HG03457 (cell line): Measurements from ENCODE around the gene SEC61A2.
A peak's percentile ranks its signal among the peaks of the same experiment; 100 is the strongest.
"Not testable (repeated sequence)": the region's sequence is repeated elsewhere in the genome, so short reads cannot be mapped to it uniquely, and the experiment has no call there.

Experiments
- ATAC-seq: cut with Tn5 transposase; IDR thresholded peaks from one replicate; pipeline ENCODE4 v1.9.1; 2021; ENCODE audit warnings: moderate number of reproducible peaks; ENCODE audit not compliant: unreplicated experiment

The SEC61A2 gene

GRCh38 chr10:12158111-12158510 lies 28.6 kb downstream of the SEC61A2 start:
- no peak for ATAC-seq

GRCh38 chr10:12160664-12161063 lies 31.2 kb downstream of the SEC61A2 start:
- ATAC-seq, result no peak

- ATAC-seq, result no peak
These were observed 33.5 kb downstream of the SEC61A2 start for GRCh38 chr10:12162927-12163326.

GRCh38 chr10:12164085-12164484 lies 34.6 kb downstream of the SEC61A2 start:
- ATAC-seq, result no peak

- ATAC-seq, result no peak
These were observed 35.6 kb downstream of the SEC61A2 start for GRCh38 chr10:12165036-12165435.

GRCh38 chr10:12165999-12166775 lies 36.7 kb downstream of the SEC61A2 start:
- ATAC-seq, result no peak

- not testable (repeated sequence) for ATAC-seq
These were observed 42.0 kb downstream of the SEC61A2 start for GRCh38 chr10:12171512-12171911.

DNA sequence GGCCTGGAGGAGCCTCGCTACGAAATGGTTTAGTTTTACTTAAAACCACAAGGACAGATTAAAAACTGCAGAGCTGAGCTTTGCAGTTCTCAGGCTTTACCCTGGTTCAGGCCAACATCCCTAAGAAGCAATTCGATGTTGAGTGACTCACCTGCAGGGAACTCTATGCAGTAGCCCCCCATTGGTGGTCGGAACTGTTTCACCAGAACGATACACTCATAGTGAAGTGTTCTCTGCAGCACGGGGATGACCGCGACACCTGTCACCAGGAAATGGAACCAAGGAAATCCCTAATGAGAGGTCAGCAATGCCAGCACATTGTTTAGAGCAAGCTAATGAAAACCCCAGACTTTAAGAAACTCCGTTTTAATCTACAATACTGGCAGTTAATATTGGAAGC lies 48.2 kb downstream of the SEC61A2 start:
- ATAC-seq, result no peak

DNA sequence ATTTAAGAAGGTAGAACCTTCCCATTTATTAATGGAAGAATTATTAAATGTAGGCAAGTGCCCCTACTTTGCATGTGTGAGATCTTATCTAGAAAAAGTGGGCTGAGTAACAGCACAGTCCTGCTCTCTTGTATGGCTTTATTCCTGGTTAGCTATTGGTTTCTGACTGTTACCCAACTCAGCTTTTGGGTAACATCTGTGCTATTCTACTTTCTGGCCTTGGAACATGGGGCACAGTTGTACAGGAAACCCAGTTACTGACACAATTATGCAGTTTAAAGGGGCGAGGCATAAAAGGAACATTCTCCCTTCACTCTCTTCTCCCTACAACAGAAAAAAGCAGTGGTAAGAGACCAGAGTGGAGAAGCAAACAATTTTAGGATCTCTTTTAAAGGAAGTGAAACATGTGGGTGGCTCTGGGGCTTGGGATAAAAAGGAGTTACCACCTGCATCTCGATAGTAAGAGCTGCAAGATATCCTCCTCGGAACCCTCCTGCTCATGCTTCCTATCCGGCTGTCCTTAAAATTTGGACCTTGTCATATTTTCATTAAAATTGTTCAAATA lies 50.2 kb downstream of the SEC61A2 start:
- no peak for ATAC-seq

DNA sequence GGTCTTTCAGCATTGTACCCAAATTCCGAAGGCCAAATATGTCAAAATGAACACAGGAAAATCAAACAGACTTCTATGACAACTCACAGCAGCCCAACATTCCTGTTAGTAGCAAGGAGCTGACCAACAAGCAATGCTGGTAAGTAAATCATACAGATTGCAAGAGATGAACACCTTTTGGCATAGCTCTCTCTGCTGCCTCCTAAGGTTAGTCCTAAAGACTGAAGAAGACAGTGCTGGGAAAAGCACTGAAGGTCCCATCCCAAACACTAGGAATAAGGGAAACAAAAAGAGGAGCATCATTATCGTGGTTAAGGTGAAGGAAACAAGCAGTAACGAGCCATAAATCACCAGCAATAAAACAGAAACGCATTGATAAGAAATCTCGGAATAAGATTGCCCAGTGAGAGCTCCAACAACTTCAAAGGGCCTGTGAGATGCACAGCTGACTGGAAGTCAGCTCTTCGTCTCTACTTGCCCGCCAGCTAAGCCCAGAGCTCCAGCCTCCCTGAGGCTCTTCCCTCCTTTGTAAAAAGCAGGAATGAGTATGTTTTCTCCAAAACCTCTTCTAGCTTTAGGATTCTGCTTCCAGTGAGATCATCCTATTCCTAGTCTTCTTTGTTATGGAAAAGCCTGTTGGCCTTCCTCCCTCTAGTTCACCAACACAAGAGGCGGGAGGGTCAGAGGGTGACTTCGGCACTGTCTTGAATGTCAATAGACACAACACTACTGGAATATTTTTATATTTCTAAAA lies 50.9 kb downstream of the SEC61A2 start:
- ATAC-seq, result no peak

DNA sequence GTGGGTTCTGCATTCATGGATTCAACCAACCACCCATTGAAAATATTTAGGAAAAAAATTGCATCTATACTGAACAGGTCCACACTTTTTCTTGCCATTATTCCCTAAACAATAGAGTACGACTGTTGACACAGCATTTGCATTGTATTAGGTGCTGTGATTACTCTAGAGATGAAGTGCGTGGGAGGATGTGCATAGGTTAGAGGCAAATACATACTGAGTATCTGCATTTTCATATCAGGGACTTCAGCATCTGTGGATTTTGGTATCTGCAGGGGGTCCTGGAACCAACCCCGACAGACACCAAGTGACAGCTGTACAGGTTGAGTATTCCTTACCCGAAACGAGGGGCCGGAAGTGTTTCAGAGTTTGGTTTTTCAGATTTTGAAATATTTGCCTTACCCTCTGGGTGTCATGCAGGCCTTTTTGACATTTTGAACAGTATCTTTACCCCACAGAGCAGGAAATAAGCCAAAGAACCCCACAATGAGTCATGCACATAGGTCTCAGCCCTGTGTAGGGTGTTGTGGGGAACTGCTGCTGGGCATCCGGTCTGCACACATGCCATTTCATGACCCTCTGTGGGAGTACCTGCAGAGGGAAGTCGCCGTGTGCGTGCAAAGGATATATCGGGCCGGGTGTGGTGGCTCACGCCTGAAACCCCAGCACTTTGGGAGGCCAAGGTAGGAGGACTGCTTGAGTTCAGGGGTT lies 51.7 kb downstream of the SEC61A2 start:
- ATAC-seq, result no peak

- ATAC-seq, result no peak
These were observed 54.7 kb downstream of the SEC61A2 start for GRCh38 chr10:12184165-12184564.

- ATAC-seq, result no peak
These were observed 56.8 kb downstream of the SEC61A2 start for GRCh38 chr10:12186323-12186722.

DNA sequence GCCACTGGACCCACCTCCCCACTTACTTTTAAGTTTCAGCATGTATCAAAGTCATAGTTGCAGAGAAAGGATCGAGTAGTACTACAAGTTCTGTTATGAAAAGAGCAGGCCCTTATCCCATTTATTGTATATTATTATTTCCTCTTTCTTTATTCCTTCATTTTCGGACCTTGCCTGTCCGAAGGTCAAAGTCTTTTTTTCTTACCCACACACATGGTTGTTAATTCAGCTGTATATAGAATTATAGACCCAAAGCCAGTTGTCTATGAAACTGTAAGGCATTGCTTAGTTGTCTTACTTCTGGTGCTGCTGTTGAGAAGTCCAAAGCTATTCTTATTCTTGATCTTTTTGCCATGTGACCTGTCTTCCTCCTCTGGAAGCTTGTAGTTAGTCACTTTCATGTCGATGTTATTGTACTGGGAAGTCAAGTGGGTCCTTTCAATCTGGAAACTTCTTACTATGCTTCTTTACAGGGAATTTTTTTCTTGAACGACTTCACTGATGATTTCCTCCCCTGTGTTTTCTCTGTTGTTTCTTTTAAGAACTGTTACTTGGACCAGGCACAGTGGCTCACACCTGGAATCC lies 57.9 kb downstream of the SEC61A2 start:
- no peak for ATAC-seq

DNA sequence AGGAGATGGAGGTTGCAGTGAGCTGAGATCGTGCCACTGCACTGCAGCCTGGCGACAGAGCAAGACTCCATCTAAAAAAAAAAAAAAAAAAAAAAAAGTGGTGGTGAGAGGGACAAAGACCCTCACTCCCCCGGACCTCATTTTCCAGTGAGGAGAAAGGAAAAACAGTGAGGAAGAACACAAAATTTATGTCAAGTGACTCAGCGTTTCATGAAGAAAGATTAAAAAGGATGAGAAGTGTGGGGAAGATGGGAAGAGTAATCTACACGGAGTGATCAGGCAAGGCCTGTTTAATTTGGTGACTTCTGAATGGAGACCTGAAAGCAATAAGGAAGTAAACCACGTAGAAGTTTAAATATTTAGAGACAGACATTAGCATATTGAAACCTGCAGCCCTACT lies 59.2 kb downstream of the SEC61A2 start:
- ATAC-seq, result no peak

DNA sequence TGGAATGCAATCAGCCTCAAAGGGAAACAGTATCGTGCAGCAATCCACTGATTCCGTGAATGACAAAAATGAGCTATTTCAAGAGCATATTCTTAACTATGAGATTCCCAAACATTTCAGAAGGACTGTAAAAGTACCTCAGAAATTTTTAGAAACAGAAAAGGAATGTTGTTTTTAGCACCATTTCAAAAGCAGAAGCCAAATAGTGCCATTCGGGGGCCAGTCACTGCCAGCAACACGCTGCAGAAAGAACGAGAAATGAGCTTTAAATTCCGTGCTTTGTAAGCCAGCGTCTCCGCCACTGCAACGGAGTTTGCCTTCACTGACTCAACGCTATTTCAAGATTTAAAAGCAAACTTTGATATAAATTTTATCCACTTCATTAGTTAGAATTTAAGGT lies 59.9 kb downstream of the SEC61A2 start:
- ATAC-seq, result no peak

DNA sequence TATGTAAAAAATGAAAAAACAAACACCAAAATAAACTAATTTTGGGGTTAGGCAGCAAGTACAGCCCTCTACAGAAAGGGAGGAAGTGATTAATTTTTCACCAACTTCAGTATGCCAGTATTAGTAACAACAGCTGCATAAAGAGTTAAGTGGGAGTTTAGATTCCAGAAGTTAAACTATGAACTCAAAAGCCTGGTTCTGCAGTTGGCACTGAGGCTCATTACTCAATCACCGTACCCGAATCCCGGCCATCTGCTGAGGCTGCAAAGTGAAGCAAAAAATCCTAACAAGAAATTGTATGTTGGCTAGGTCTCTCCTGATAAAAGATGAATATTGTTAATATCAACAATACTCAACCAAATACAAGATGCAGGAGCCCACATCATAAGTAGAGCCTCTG lies 62.2 kb downstream of the SEC61A2 start:
- ATAC-seq, result no peak

GRCh38 chr10:12193193-12193592 lies 63.7 kb downstream of the SEC61A2 start:
- ATAC-seq, result no peak

- ATAC-seq, result no peak
These were observed 65.3 kb downstream of the SEC61A2 start for GRCh38 chr10:12194752-12195271.

- peak; percentile 14 for ATAC-seq
These were observed 65.8 kb downstream of the SEC61A2 start for GRCh38 chr10:12195281-12195602.
